ENCODE measurements around the gene TUBB2B.
A peak's percentile ranks its signal among the peaks of the same experiment; 100 is the strongest.
"Not testable (repeated sequence)": the region's sequence is repeated elsewhere in the genome, so short reads cannot be mapped to it uniquely, and the experiment has no call there.

The TUBB2B gene

GRCh38 chr6:3258201-3258600, 30.7 kb upstream of the TUBB2B start:
- no peak for DNase-seq (ENCODE audit: low spot score)

DNA sequence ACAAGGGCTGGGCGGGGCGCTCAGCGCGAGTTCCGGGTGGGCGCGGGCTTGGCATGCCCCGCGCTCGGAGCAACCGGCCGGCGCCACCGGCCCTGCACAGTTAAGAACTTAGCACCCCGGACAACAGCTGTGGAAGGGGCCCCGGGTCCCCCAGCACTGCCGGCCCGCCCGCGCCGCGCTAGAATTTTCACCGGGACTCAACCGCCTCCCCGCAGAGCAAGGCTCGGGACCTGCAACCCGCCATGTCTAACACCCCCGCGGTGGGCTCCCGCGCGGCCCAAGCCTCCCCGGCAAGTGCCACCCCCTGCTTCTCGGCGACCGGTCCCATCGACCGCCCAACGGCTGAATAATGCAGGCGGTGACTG, 26.1 kb upstream of the TUBB2B start:
- no peak for DNase-seq (ENCODE audit: low spot score)

- DNase-seq (ENCODE audit: low spot score): peak; percentile 34
Measured at GRCh38 chr6:3252861-3253596, 25.6 kb upstream of the TUBB2B start.

GRCh38 chr6:3252369-3252768, 24.9 kb upstream of the TUBB2B start:
- DNase-seq (ENCODE audit: low spot score): peak; percentile 90

GRCh38 chr6:3251462-3252314, 24.2 kb upstream of the TUBB2B start:
- peak; percentile 79 for DNase-seq (ENCODE audit: low spot score)

GRCh38 chr6:3250231-3250675, 22.8 kb upstream of the TUBB2B start:
- DNase-seq (ENCODE audit: low spot score): no peak

GRCh38 chr6:3249821-3250220, 22.4 kb upstream of the TUBB2B start:
- DNase-seq (ENCODE audit: low spot score): no peak

DNA sequence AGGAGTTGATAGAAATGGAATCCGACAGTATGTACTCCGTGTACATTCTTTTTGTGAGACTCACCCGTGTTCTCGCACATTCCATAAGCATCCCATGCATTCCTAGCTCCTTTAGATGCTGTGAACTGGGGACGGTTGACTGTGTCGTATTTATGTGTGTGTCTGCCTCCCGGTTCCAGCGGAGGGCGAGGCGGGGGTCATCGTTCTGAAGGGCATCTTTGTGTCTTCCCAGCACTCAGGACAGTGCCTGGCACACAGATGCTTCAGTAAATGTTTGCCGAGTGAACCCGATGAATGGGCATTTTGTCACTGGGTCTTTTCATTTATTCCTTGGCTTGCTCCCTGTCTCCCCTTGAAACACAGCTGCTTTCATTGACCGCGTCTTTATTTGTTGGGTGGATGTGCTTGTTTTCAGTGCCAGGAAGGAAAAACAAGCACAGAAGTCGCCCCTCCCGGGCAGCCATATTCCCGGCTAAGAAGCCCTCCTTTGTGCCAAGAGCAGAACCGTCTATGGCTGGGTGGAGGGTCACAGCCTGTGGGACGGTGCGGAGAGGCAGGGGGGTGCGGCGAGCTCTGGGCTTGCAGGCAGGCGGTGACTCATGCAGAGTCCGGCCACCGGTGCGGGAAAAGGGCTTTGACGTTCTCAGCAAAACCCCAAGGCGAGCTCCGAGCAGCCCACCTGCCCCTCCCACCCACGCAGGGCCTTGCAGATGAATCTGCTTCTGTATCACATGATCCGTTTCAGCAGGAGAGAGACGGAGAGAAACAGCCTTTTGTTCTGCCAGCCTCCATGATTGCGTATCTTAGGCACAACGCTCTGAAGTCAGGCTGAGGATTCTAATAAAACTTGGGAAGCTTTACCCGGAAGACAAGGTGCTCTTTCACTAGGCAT, 20.0 kb upstream of the TUBB2B start:
- DNase-seq (ENCODE audit: low spot score): peak; percentile 82

- DNase-seq (ENCODE audit: low spot score): no peak
Measured at GRCh38 chr6:3245216-3245615, 17.8 kb upstream of the TUBB2B start.

DNA sequence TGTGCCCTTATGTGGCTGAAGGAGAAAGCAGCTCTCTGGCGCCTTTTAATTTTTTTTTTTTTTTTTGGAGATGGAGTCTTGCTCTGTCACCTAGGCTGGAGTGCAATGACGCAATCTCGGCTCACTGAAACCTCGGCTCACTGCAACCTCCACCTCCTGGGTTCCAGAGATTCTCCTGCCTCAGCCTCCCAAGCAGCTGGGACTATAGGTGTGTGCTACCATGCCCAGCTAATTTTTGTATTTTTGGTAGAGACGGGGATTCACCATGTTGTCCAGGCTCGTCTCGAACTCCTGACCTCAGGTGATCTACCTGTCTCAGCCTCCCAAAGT, 17.3 kb upstream of the TUBB2B start:
- not testable (repeated sequence) for DNase-seq (ENCODE audit: low spot score)

GRCh38 chr6:3244003-3244831, 16.8 kb upstream of the TUBB2B start:
- DNase-seq (ENCODE audit: low spot score): no peak

GRCh38 chr6:3242768-3243167, 15.3 kb upstream of the TUBB2B start:
- no peak for DNase-seq (ENCODE audit: low spot score)

DNA sequence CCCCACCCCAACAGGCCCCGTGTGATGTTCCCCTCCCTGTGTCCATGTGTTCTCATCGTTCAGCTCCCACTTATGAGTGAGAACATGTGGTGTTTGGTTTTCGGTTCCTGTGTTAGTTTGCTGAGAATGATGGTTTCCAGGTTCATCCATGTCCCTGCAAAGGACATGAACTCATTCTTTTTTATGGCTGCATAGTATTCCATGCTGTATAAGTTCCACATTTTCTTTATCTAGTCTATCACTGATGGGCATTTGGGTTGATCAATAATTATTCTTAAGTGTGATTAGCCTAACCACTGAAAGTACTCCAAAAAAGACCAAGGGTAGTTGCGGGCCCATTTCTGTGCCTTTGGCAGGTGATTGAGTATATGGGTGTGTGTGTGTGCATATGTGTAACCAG, 14.3 kb upstream of the TUBB2B start:
- DNase-seq (ENCODE audit: low spot score): not testable (repeated sequence)

GRCh38 chr6:3240595-3240994, 13.1 kb upstream of the TUBB2B start:
- no peak for DNase-seq (ENCODE audit: low spot score)

GRCh38 chr6:3239110-3239830, 11.8 kb upstream of the TUBB2B start:
- DNase-seq (ENCODE audit: low spot score): peak; percentile 46

DNA sequence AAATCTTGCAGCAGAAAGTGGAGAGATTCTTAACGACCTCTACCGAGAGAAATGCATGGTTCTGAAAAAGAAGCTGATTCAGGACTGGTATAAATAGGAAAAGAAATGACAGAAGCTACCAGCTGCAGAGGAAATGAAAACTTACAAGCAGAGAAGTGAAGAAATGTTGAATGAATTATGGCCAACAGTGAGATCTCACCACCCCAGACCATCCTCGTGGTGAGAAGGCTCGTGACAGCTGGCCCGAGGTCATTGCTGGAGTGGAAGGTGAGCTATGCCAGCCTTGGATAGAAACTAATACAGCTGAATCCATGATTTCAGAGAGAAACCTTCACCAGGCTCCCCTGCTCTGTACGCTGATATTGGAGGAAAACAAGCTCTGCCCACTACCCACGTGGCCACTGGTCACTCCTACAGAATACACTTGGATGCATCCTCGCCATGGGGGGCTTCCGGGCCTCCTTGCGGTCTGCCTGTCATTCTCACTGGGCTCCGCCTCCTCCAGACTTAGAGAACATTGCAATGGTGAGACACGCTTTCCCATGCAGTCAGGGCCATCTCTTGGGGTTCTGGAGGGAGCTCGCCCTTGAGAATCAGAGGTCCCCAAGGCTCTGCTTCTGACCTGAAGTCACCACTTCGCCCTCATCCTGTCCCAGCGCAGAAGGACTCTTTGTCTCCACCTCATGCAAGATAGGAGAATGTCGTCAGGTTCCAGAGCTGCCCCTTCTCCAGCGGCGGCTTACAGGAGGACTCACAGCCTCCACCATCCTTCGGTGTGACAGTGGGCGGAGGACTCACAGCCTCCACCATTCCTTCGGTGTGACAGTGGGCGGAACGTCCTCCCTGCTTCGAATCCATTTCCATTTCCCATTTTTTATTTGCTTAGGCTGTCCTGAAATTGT, 10.6 kb upstream of the TUBB2B start:
- no peak for DNase-seq (ENCODE audit: low spot score)

DNA sequence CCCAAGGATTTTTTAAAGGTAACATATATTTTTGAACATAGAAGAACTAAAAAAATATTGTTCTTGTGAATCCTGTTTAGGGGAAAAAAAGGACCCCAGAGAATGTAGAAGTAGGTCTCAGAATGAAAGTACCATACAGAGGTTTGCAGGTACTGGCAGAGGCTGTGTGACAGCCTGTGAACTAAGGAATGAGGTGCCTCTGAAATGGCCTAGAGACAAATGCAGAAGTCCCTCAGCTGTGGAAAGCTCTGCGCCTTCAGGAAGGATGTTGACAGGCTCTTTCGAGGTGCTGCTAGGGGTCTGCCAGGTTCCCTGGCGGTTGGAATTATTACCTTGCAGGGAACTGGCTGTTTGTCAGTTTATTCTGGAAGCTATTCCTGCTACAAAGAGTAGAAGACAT, 8.6 kb upstream of the TUBB2B start:
- DNase-seq (ENCODE audit: low spot score): no peak

DNA sequence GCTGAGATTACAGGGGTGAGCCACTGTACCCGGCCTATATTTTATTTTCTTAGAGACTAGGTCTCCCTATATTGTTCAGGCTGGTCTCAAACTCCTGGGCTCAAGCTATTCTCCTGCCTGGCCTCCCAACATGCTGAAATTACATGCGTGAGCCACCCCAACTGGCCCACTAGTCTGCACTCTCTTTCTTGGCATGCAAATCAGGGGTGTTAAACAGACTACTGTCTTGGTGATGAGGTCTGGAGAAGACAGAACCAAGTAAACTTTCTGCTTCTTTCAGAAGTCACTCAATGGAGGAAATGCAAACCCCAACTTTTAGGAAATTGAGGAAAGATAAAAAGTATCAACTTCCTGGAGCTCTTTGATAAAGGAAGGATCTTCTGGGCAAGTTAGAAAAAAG, 8.0 kb upstream of the TUBB2B start:
- DNase-seq (ENCODE audit: low spot score): no peak

DNA sequence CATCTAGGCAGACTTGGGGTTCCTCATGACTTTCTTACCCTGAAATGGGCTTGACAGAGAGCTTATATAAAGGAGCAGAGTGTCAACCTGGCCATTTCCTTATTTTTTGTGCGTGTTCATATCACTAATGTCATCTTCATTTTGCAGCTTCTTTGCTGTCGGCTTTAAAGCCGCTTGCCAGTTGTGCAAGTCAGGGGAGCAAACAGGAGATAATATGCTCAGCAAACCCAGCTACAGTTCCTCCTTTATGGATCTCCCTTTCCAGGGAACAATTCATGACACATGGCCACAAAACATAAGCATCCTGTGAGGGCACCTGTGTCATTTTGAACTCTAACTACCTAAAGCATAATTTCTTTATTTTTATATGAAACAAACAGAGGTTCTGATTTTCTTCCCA, 6.5 kb upstream of the TUBB2B start:
- no peak for DNase-seq (ENCODE audit: low spot score)

- no peak for DNase-seq (ENCODE audit: low spot score)
Measured at GRCh38 chr6:3233321-3233720, 5.9 kb upstream of the TUBB2B start.
